ENCODE measurements around the gene MINDY3. TPM values are rescaled to one million over a fixed set of nuclear protein-coding genes. Genes with fewer than 3 reads are reported as not detected.

The MINDY3 gene
- total RNA-seq, 1 donor from 2014 or later: 39.2 TPM

DNA sequence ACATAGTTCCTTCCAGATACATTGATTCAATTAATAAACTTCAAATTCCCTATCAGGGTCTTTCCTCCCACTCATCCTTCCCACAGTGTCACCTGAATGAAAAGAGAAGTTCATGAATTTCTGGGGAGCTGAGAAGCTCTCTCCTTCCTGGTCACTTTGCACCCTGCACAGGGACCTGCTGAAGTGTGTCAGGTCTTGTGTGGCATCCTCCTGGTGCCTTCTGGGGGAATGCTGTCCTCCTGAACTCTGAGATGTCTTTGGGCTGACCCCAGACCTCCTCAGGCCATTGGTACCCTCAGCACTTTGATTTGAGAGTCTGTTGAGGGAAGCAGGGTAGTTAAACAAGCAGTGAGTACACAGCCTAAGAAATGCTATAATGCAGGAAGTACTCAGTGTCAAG lies 101.0 kb downstream of the MINDY3 start:
- no peaks in the 10 kb centered on the region for H3K27me3 ChIP-seq
- ATAC-seq (no peak), DNase-seq (no peak)
- no peaks in the 10 kb centered on the region for H3K9me3 ChIP-seq
- TF ChIP-seq, protein P1, sequence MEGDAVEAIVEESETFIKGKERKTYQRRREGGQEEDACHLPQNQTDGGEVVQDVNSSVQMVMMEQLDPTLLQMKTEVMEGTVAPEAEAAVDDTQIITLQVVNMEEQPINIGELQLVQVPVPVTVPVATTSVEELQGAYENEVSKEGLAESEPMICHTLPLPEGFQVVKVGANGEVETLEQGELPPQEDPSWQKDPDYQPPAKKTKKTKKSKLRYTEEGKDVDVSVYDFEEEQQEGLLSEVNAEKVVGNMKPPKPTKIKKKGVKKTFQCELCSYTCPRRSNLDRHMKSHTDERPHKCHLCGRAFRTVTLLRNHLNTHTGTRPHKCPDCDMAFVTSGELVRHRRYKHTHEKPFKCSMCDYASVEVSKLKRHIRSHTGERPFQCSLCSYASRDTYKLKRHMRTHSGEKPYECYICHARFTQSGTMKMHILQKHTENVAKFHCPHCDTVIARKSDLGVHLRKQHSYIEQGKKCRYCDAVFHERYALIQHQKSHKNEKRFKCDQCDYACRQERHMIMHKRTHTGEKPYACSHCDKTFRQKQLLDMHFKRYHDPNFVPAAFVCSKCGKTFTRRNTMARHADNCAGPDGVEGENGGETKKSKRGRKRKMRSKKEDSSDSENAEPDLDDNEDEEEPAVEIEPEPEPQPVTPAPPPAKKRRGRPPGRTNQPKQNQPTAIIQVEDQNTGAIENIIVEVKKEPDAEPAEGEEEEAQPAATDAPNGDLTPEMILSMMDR (IDR thresholded peaks at IDR 0.05): no peak
- no peak overlapping the region for H3K4me3 ChIP-seq
- H3K27ac ChIP-seq: no peak overlapping the region
- no peaks in the 10 kb centered on the region for H3K36me3 ChIP-seq
- intact Hi-C loops (cut with DNase I): no loop called here
- H3K4me1 ChIP-seq: no peaks in the 10 kb centered on the region

DNA sequence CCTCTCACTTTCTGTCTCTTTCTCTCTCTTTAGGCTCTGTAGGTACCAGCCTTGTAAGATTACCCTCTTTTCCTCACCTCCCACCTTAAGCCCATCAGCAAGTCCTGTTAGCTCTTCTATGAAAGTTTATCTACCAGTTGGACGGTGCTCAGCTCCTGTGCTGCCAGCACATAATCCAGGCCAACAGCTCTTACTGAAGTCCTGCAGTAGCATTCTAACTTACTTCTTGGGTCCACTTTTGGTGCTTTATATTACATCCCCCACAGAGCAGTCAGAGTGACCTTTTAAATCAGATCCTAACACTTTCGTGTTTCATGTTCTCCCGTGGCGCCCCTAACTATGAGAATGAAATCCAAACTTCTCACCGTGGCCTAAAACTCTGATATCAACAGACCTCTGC lies 101.7 kb downstream of the MINDY3 start:
- ATAC-seq: no peak
- intact Hi-C loops (cut with DNase I): no loop called here
- no peaks in the 10 kb centered on the region for H3K36me3 ChIP-seq

DNA sequence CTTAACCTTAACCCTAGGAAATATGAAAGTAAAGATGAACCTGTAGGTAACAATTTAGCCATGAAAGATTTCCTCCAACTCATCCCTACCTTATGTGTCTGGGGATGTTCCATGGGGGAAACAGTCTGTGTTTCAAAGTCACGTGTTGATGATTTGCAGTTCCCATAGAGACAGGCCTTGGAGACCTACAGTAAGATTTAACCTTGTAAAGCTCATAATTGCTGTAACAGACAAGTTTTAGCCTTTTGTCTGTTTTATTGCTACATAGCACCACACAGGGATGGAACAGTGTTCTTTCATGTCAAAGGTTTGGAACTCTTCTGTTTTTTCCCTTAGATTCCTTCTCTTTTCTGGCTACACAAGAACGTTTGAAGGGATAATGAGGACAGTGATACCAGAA lies 105.4 kb downstream of the MINDY3 start:
- ATAC-seq (no peak), DNase-seq (no peak)
- TF ChIP-seq, protein P1 (IDR thresholded peaks at IDR 0.05): no peak
- intact Hi-C loops (cut with DNase I): no loop called here
- no peaks in the 10 kb centered on the region for H3K36me3 ChIP-seq
- no peaks in the 10 kb centered on the region for H3K9me3 ChIP-seq
- H3K27me3 ChIP-seq: no peaks in the 10 kb centered on the region
- no peaks in the 10 kb centered on the region for H3K4me1 ChIP-seq
- H3K27ac ChIP-seq: no peak overlapping the region
- no peak overlapping the region for H3K4me3 ChIP-seq

More for the DNA sequence above, 101.7 kb downstream of the MINDY3 start:
- Histone ChIP-seq H3K4me1 (no peaks in the 10 kb centered on the region), H3K27me3 (no peaks in the 10 kb centered on the region), H3K9me3 (no peaks in the 10 kb centered on the region), H3K4me3 (no peak overlapping the region), H3K27ac (no peak overlapping the region)
- no peak for DNase-seq
- TF ChIP-seq, protein P1 (IDR thresholded peaks at IDR 0.05): no peak

DNA sequence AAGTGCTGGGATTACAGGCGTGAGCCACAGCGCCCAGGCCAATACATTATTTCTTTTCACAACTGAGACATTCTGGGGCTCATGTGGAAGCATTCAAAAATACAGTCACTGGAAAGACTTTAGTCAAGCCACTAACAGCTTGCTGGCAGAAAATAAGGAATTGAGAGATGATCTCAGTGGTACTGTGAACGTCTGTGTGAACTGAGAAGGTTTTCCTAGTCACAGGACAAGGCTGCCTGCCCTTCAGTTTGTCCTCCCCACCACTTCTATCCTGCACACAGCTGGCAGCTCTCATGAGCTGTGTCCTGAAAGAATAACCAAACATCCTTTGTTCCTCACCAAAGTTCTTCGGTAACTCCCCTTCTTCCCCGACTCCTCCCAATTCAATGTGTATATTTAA lies 109.3 kb downstream of the MINDY3 start:
- no peak for DNase-seq
- no peaks in the 10 kb centered on the region for H3K36me3 ChIP-seq
- intact Hi-C loops (cut with DNase I): no loop called here
- TF ChIP-seq, protein P1 (IDR thresholded peaks at IDR 0.05): no peak
- H3K4me1 ChIP-seq: no peaks in the 10 kb centered on the region
- ATAC-seq: no peak
- H3K4me3 ChIP-seq: no peak overlapping the region
- H3K9me3 ChIP-seq: no peaks in the 10 kb centered on the region
- H3K27me3 ChIP-seq: no peaks in the 10 kb centered on the region
- no peak overlapping the region for H3K27ac ChIP-seq

DNA sequence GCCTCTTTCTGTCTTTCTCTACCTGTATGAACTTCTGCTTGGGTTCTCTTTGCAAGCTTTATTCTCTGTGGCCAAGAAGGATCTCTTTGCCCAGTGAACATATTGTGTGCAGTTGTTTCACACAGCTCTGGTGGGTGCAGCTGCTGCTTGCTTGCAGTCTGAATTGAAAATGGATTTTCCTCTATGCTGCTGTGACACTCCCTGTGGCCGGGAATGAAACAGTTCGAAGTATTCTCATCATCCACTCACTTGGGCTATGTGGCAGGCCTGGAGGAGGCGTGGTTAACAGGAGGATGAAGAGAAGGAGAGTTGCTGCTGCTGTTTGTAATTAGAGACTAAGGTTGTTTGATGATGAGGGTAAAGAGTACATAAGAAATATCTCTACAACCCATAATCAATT lies 112.2 kb downstream of the MINDY3 start:
- Histone ChIP-seq H3K27me3 (no peaks in the 10 kb centered on the region), H3K27ac (no peak overlapping the region), H3K4me1 (no peaks in the 10 kb centered on the region), H3K9me3 (no peaks in the 10 kb centered on the region), H3K4me3 (no peak overlapping the region), H3K36me3 (no peaks in the 10 kb centered on the region)
- TF ChIP-seq, protein P1 (IDR thresholded peaks at IDR 0.05): no peak
- ATAC-seq: peak; percentile 29
- intact Hi-C loops (cut with DNase I): no loop called here
- DNase-seq: no peak

DNA sequence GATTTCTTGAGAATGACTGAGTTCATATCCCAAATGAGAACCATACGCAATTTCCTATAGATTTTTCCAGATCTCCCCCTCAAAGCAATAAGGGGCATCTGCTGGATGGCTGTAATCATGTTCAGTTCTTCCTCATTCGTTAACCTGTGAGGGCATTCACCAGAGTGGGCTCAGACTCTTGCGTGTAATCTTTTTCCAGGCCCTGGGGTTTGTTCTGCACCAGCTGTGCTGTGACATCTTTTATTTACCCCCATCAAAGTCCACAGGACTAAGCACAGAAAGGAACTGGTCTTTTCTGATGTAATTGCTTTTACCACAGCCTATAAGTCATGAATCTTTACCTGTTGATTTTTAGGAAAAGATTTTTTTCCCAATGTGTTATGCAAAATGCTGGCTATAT lies 112.7 kb downstream of the MINDY3 start:
- Histone ChIP-seq H3K4me3 (no peak overlapping the region), H3K4me1 (no peaks in the 10 kb centered on the region), H3K9me3 (no peaks in the 10 kb centered on the region), H3K36me3 (no peaks in the 10 kb centered on the region), H3K27me3 (no peaks in the 10 kb centered on the region), H3K27ac (no peak overlapping the region)
- DNase-seq (no peak), ATAC-seq (no peak)
- intact Hi-C loops (cut with DNase I): no loop called here
- TF ChIP-seq, protein P1 (IDR thresholded peaks at IDR 0.05): no peak
